ENCODE measurements around the gene NMT2. TPM values are rescaled to one million over a fixed set of nuclear protein-coding genes. Genes with fewer than 3 reads are reported as not detected.
"Not testable (repeated sequence)": the region's sequence is repeated elsewhere in the genome, so short reads cannot be mapped to it uniquely, and the experiment has no call there.

The NMT2 gene
- 22.0 and 22.7 TPM in 2 replicates for total RNA-seq

DNA sequence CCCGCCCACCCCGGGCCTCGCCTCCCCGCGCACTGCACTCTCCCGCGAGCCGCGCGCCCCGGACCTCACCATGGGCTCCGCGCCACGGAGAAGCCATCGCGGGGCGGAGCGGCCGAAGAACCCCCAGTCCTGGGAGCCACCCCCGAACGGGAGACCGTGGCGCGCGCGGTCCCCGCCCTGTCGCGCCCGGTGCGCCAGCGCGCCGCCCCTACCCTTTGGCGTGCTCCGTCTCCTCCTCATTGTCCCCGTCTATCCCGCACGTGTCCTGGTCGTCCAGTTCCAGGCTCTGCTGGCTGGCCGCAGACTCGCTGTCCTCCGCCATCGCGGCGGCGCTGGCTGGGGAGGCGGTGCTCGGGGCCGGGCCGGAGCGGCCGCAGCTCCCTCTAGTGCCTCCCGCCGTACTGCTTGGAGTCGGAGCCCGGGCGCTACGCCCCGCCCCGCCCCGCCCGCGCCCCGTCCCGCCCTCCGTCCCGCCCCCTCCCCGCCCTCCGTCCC lies at the start of gene NMT2:
Gene NMT2 (minus strand): TSS at position 403 of the 495 bp plus-strand sequence. CDS start 81 bp downstream, at position 322.
- intact Hi-C loops (cut with micrococcal nuclease), result loop anchor here (1.0 to 10.0 kb wide), 17 partner anchors 62 to 1866 kb away; partner anchors contain the start of genes ACBD7, CDNF, DCLRE1C and FAM171A1

- intact Hi-C loops (cut with micrococcal nuclease), result no loop called here
These were observed 48.2 kb upstream of the NMT2 start for GRCh38 chr10:15216700-15217099.

GRCh38 chr10:15214237-15214636 lies 45.7 kb upstream of the NMT2 start:
- intact Hi-C loops (cut with micrococcal nuclease), result no loop called here

DNA sequence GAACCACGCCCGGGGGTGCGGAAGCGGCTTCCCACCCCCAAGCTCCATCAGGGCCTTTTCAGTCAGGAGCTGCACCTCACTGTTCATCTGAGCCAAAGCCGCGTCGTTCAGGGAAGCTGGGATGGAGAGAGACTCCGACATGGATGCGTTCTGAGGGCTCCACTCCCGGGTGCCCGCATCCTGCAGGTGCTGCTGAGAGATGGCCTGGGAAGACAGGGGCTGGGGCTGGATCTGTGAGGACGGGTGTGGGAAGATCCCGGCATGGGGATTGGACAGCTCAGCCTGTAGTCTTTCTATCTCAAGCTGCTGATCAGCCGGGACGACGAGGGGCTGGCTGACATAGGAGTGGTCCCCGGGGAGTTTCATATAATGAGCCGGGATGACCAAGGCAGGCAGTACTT lies 45.0 kb upstream of the NMT2 start:
- intact Hi-C loops (cut with micrococcal nuclease), result no loop called here

- intact Hi-C loops (cut with micrococcal nuclease), result no loop called here
These were observed 43.0 kb upstream of the NMT2 start for GRCh38 chr10:15211464-15211979.

GRCh38 chr10:15210521-15210920 lies 42.0 kb upstream of the NMT2 start:
- intact Hi-C loops (cut with micrococcal nuclease), result loop anchor here (1.0 kb wide), 1 partner anchor 161 kb away; the partner anchor contains the start of gene FAM171A1

- intact Hi-C loops (cut with micrococcal nuclease), result loop anchor here (1.0 to 5.0 kb wide), 8 partner anchors 22 to 1423 kb away; partner anchors contain the start of genes FAM171A1, MEIG1, RPP38 and SUV39H2
These were observed 41.5 kb upstream of the NMT2 start for GRCh38 chr10:15209827-15210509.

DNA sequence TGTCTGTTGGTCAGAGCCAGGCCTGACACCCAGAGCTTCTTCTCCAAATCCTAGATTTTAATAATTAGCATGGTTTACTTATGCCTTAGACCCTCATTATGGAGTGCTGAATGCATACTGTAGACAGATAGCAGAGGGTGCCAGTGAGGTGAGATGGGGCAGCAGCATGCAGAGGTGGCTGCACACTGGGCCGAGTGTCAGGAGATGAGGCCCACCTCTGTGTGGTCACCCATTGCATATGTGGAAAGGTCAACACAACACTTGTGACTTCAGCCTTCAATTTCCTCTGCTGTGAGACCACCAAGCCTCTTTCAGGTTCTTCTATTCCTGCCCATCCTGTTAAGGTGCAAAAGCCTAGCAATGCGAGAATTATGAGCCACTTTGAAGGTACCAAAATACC lies 39.7 kb upstream of the NMT2 start:
- intact Hi-C loops (cut with micrococcal nuclease), result loop anchor here (2.0 to 5.0 kb wide), 4 partner anchors 47 to 1421 kb away; partner anchors contain the start of genes RPP38 and SUV39H2

- intact Hi-C loops (cut with micrococcal nuclease), result loop anchor here (5.0 kb wide), 1 partner anchor 1420 kb away; no protein-coding TSS in a partner anchor
These were observed 38.9 kb upstream of the NMT2 start for GRCh38 chr10:15207410-15207809.

DNA sequence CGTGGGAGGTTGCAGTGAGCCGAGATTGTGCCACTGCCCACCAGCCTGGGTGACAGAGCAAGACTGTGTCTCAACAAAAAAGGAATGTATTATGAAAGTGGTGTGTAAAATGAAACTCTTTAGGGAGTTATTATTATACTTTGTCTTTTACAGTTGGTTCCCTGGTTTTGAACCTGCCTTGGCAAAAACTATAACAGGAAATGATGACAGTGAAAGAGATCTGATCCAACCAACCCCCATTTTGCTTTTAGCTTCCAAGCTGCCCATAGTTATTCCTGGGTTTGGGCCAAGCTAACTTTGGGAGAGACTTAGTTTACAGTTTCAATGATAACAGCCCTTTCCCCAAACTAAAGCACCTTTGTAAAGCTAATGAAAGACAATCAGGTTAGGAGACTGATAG lies 34.1 kb upstream of the NMT2 start:
- intact Hi-C loops (cut with micrococcal nuclease), result no loop called here

DNA sequence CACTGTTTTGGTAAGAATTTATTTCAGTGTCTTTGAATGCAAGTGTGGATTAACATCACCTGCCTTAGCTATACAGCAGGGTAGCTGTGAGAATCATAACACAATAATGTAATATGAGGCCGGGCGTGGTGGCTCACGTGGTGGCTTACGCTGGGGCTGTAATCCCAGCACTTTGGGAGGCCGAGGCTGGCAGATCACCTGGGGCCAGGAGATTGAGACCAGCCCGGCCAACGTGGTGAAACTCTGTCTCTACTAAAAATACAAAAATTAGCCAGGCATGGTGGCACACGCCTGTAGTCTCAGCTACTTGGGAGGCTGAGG lies 33.8 kb upstream of the NMT2 start:
- intact Hi-C loops (cut with micrococcal nuclease), result not testable (repeated sequence)

- intact Hi-C loops (cut with micrococcal nuclease), result no loop called here
These were observed 33.3 kb upstream of the NMT2 start for GRCh38 chr10:15201589-15202300.

- intact Hi-C loops (cut with micrococcal nuclease), result no loop called here
These were observed 32.1 kb upstream of the NMT2 start for GRCh38 chr10:15200626-15201025.

DNA sequence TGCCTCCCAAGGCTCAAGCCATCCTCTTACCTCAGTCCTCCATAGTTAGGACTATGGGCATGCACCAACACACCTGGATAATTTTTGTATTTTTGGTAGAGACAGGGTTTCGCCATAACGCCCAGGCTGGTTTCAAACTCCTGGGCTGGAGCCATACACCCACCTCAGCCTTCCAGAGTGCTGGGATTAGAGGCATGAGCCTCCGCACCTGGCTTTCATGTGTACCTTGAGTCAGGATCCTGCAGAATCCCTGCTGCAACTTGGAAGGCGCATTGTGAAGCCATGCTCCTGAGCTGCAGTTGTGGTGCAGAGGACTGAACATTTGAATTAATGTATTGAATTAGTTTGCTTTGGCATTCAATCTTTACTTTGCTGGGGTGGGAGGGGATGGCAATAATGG lies 29.4 kb upstream of the NMT2 start:
- intact Hi-C loops (cut with micrococcal nuclease), result no loop called here

GRCh38 chr10:15197276-15197675 lies 28.8 kb upstream of the NMT2 start:
- intact Hi-C loops (cut with micrococcal nuclease), result no loop called here

- intact Hi-C loops (cut with micrococcal nuclease), result no loop called here
These were observed 27.7 kb upstream of the NMT2 start for GRCh38 chr10:15196021-15196834.

GRCh38 chr10:15189133-15189885 lies 20.8 kb upstream of the NMT2 start:
- intact Hi-C loops (cut with micrococcal nuclease), result no loop called here

GRCh38 chr10:15188603-15189002 lies 20.1 kb upstream of the NMT2 start:
- intact Hi-C loops (cut with micrococcal nuclease), result loop anchor here (1.0 kb wide), 2 partner anchors 19 to 21 kb away; no protein-coding TSS in a partner anchor

DNA sequence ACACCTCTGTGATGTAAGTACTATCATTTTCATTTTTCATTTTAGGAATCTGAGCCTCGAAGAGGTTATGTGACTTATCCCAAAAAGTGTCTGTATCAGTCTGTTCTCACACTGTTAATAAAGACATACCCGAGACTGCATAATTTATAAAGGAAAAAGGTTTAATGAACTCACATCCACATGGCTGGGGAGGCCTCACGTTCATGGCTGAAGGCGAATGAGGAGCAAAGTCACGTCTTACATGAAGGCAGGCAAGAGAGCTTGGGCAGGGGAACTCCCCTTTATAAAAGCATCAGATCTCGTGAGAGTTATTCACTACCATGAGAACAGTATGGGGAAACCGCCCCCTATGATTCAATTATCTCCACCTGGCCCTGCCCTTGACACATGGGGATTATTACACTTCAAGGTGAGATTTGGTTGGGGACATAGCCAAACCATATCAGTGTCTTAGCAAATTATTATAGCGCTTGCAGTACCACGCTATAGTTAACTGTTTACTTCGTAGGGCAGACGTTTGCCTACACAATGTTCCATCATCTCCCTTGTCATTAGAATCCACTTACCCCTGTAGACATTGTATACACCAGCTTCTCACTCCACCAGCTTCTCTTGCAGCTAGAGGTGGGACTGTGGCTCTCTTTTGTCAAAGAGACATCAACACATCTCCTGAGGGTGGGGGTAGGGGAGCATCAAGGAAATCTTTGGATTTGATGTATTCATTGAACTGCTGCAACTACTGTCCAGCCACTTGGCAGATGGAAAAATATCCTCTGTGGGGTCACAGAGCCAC lies 15.4 kb upstream of the NMT2 start:
- intact Hi-C loops (cut with micrococcal nuclease), result no loop called here

Measured in T-helper 1 cell treated with Interleukin-12 subunit alpha and Interleukin-12 subunit beta and Interleukin-4 antibody, amounts not matched to agents 30 ng/mL and 1 ng/mL, for 36 hours (primary cell).